GM19455 (cell line): ENCODE measurements around the gene WDR27.

ENCODE experiments used
- ATAC-seq: cut with Tn5 transposase; IDR thresholded peaks from one replicate; pipeline ENCODE4 v1.9.1; 2021; ENCODE audit not compliant: unreplicated experiment

WDR27 gene

DNA sequence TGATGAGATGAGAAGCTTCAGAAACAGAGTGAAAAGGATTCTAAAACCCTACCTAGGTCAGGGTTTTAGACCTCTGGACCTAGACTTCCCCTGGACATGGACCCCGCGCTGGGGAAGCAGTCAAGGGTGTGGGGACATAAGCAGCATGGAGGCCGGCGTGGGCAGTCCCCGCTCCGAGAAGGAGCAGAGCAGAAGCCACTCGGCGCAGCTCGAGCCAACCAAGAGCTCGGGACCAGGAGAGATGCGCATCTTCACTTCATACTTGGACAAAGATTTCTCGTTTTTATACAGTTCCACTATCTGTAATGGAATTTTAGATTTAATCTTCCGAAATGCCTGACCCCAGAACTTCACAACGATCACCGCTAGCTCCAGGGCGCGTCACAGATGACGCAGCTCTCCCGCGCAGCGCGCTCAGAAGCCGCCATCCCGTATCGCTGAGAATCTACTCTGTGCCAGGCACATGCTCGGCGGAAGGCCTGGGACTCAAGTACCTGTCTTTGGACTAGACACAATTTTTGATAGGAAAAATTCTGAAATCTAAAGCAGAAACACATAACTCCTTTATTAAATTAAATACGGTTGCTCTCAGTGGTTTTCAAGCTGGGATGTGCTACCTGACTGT is 60.3 kb downstream of the WDR27 start:
- ATAC-seq, result no peak

- ATAC-seq, result no peak
These were observed 60.8 kb downstream of the WDR27 start for GRCh38 chr6:169640983-169641382.

DNA sequence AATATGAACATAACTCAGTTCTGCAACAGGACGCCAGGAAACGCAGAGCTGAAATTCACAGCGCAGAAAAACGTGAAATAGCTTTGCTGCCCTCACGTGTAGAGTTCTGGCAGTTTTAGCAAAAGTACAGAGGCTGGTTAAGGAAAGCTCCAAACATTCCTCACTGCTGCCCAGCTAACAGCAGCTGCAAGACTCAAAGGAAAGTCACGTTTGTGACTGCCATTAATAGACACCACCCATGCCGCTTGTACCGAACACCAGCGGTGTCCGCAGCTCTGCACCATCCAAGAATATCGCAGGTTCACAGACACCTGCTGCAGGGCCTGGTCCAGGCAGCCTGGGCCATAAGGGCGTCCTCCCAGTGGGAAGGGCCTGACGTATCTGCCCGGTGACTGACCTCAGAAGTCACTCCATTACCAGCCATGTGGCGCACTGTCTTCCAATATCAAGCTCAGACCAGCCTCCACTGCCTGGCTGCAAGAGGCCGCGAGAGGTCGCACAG is 61.4 kb downstream of the WDR27 start:
- ATAC-seq, result no peak

DNA sequence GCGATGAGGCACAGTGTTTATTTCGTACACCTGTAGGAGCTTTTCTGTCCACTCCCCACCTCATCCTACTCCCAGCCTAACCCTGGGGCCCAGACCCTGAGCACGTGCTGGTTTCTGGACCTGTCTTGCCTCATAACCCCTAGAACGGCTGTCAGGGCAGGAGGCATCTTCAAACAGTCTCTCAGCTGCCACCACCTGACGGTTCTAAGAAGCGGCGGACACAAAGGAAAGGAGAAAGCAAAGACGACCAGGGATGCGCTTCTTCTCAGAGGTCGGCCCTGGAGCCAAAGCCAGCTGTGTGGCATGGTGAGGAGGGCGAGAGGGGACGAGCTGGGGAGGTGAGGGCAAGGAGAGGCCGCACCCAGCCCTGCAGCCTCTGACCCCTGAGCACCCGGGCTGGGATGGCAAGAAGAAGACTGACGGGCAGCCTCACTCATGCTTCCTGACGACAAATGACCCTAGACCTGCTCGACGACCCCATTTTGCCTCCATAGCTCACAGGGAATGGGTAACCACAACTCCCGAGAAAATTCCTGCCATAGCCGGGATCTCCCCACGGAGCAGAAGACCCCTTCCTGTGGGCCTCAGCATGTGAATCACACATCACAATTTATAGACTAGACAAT is 62.1 kb downstream of the WDR27 start:
- no peak for ATAC-seq

DNA sequence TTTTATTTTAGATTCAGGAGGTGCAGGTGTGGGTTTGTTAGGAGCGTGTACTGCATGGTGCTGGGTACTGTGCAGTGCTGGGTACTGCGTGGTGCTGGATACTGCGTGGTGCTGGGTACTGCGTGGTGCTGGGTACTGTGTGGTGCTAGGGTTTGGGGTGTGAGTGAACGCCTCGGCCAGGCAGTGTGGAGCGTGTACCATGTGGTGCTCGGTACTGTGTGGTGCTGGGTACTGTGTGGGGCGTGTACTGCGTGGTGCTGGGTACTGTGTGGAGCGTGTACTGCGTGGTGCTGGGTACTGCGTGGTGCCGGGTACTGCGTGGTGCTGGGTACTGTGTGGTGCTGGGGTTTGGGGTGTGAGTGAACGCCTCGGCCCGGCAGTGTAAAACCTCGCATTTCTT is 62.9 kb downstream of the WDR27 start:
- ATAC-seq, result no peak

DNA sequence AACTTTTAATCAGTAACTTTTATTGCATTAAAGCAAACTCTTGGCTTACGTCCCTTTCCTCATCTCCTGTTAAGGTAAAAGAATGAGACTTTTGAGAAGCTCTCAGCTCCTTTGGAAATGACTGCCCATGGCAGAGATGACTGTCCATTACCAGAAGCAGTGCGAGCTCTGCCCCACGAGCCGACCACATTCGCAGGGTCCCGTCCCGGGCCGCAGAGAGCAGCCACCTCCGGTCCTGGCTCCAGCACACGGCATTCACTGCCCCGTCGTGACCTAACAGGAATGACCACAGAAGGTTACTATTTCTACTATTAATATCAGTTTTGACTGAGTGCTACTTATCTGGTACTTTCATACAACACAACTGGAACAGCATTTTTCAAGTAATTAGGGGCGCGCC is 63.4 kb downstream of the WDR27 start:
- ATAC-seq, result no peak

- ATAC-seq, result no peak
These were observed 66.5 kb downstream of the WDR27 start for GRCh38 chr6:169635345-169635744.

DNA sequence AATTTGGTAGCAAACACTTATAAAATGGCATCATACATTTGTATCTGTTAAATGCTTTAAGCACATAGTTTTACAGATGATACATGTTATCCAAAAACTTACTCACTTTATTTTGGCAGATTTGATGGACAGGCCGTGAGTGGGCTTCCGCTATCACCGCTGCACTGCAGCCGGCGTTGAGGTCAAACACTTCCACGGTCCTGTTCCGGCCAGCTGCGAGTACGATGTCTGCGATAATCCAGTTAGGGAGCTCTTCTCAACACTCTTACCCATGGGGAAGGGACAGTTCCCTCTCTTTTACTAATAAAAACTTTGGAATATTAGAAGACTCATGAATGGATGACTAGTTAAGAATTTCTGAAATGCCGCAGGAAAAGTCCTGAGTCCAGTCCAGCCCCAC is 69.0 kb downstream of the WDR27 start:
- no peak for ATAC-seq

DNA sequence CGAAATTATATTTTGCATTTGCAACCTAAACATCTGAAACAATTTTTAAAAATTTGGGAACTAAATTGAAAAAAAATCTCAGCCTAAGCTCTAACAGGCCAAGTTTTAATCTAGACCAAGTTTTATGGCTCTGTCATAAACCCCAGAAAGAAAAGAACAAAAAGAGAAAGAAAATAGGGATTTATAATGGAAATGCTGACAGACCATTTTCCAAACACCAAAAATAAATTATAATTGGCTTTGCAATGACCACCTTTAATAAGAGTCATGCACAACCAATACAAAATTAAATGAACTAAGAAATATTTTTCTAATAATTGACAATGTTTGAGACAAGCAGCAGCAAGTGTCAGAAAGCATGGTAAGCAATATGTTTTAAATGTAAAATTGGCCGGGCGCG is 72.6 kb downstream of the WDR27 start:
- ATAC-seq, result no peak

DNA sequence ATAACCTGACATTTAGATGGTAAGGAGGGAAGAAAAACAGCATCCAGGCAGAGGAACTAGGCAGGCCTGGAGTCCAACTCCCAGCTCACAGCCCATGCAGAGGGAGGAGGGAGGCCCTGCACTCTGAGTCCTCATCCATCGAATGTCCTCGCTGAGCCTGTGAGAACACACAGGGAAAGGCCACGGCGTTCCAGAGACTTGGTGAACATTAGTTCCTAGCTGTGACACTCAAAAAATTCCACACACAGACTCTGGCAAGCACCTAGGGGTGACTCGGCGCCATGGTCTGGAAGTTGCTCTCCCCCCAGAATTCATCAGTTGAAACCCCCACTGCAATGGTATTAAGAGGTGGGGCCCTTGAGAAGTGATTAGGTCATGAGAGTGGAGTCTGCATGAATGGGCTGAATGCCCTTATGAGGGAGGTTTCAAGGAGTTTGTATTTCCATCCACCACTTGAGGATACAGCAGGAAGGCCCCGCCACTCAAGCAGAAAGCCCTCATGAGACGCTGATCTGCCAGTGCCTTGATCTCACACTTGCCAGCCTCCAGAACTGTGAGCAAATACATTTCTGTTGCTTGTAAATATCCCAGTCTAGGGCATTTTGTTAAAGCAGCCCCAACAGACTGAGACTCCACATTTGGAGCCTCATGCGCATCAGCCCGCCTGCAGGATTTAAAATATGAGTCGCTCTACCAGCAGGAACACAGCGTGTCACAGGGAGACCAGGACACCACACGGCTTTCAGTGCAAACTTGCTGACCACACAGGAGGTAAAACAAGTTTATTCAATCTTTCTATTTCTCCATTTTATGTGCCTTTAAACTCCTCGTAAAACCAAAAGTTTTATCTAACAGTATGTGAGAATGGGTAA is 73.9 kb downstream of the WDR27 start:
- ATAC-seq, result no peak

DNA sequence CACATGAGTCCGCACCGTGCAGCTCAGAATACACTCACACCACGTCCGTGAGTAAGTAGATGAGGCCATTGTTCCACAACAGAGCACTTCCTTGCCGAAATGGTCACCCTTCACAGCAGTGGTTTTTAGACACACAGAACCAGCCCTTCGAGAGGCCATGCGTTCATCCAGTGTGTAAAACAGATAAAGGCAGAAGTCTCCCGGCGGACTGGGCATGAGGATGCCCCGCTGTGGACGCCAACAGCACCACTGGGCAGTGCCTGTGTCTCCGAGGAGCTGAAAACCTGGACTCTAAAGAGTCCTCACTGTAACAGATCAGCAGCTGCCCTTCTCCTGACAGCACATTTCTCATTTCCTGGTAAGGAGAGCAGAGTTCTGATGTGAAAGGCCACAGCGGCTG is 75.2 kb downstream of the WDR27 start:
- ATAC-seq, result no peak

DNA sequence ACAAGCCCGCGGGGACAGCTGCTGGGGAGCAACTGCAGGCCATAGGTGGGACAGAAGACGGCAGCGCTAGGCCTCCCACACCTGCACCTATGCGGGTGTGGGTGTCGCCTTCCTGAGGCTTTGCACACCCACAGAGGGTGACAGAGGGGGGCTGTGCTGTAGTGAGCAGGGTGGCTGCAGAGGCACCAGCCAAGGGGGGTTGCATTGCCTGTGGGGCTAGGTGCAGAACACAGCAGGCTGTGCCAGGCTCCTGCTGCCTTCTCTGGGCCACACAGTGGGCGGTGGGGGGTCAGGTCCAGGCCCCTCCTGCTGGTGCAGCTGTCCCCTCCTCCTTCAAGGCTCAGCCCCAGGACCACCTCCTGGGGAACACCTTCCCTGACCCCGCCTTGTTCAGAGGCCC is 75.7 kb downstream of the WDR27 start:
- ATAC-seq, result no peak

GRCh38 chr6:169625376-169625775 is 76.5 kb downstream of the WDR27 start:
- ATAC-seq, result no peak

DNA sequence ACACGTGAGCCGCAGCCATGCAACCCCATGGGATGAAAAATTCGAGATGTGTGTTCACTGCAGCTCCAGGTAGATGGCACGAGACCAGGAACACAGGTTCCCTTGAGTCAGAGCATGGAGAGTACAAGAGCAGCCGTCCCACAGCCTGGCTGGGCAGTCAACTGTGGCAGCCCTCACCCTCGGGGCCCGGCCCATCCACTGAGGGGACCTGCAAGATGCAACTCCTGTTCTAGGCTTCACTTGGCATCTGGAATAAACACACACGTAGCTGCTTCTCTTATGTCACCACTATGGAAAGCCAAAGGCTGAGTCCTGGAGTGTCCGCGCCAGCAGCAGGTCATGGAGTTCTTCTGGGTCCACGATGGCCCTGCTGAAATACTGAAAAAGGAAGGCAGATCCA is 77.0 kb downstream of the WDR27 start:
- no peak for ATAC-seq

- ATAC-seq, result no peak
These were observed 77.9 kb downstream of the WDR27 start for GRCh38 chr6:169623975-169624374.

DNA sequence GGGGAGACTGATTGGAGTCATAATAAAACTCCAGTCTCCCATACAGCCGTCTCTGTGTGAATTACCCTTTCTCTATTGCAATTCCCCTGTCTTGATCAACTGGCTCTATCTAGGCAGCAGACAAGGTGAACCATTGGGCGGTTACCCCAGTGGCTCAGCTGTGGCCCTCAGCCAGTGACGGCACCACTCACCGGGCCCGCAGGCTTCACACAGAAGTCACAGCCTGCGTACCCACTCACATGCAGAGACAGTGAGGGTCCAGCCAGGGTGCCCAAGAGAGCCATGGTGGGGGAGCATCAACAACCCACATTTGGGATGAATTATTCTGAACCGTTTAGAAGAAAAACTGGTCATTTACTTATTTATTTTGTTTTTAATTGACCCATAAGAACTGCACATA is 78.5 kb downstream of the WDR27 start:
- no peak for ATAC-seq

DNA sequence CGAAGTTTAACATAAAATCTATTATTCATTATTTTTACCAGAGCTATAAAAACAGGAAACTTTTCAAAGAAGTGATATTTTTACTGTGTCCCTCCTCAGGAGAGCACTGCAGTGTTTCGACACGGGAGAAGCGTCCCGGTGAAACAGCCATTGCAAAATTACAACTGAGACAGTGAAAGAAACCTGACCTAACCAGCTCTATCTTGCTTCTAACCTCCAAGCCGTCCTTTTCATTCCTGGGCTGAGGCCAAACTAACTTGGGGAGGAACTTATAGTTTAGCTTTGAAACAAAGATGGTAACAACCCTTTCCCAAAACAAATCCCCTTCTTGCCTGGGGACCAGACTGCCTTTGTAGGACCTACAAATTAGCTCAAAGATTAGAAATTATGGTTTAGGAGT is 79.2 kb downstream of the WDR27 start:
- ATAC-seq, result no peak

- no peak for ATAC-seq
These were observed 80.5 kb downstream of the WDR27 start for GRCh38 chr6:169621311-169621710.

DNA sequence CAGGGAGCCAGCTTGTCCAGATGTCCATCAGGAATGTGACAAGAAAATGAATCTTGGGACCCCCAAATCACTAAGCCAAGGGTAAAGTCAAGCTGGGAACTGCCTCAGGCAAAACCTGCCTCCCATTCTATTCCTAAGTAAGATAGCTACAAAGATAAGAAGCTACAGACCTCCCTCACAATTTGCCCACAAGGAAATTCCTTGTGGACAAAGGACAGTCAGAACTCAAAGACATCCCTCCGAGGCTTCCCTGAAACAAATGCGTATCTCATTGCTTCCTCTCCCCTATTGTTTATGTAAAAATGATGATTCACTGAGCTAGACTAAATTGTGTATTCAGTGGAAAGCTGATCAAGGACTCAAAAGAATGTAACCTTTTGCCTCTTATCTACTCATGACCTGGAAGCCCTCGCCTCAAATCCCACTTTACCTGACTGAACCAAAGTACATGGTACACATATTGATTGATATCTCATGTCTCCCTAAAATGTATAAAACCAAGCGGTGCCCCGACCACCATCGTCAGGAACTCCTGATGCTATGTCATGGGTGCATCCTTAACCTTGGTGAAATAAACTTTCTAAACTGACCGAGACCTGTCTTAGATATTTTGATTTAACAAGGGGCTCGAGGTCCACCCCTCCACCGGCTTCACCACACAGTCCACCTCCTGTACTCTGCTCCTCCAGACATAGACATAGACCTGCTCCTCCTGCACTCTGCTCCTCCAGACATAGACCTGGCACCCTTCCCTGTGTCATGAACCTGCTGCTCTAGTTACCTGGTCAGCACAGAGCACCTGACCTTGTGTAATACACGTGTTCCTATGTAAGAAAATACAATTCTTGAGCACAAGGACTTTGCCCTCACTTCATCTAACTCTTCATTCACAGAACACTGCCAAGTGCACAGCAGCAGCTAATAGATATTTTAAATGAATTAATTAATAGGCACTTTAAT is 81.4 kb downstream of the WDR27 start:
- ATAC-seq, result no peak

- ATAC-seq, result no peak
These were observed 82.2 kb downstream of the WDR27 start for GRCh38 chr6:169619650-169620049.
